GM23338 (cell line): ENCODE measurements around the gene GBX1.

Experiments
- CREB1 ChIP-seq: fragments of 250-450 bp; sonication (Bioruptor Pico); IDR thresholded peaks from 2 replicates; pipeline ENCODE4 v1.5.0; 2020; ENCODE audit warnings: low read depth, mild to moderate bottlenecking, moderate library complexity
- CTCF ChIP-seq, 2 experiments: fragments of 200-600 bp in 1 of 2; sonication (generic) in 1 of 2; conservative IDR thresholded peaks; 2 replicates each; pipeline versions ENCODE4 v1.5.1 to v1.6.1; 2016 to 2017; ENCODE audit warnings: antibody characterized with exemption in 2 of 2, low read depth in 2 of 2, mild to moderate bottlenecking in 2 of 2, moderate library complexity in 1 of 2
- ETS1 ChIP-seq: IDR thresholded peaks from 2 replicates; pipeline ENCODE4 v1.6.1; 2016; ENCODE audit warnings: antibody characterized with exemption
- EZH2 ChIP-seq: fragments of 200-600 bp; sonication (generic); IDR thresholded peaks from one replicate; pipeline ENCODE4 v1.8.0; 2017; ENCODE audit warnings: antibody characterized with exemption, mild to moderate bottlenecking, low read depth; ENCODE audit not compliant: unreplicated experiment
- EZH2phosphoT487 ChIP-seq: fragments of 200-600 bp; sonication (generic); IDR thresholded peaks from one replicate; pipeline ENCODE4 v1.8.1; 2018; ENCODE audit warnings: antibody characterized with exemption; ENCODE audit not compliant: unreplicated experiment
- JUNB ChIP-seq: IDR thresholded peaks from one replicate; pipeline ENCODE4 v1.6.1; 2016; ENCODE audit warnings: antibody characterized with exemption; ENCODE audit not compliant: unreplicated experiment
- NANOG ChIP-seq: IDR thresholded peaks from 2 replicates; pipeline ENCODE4 v1.6.1; 2016; ENCODE audit warnings: antibody characterized with exemption, borderline replicate concordance
- POLR2AphosphoS5 ChIP-seq: IDR thresholded peaks from 2 replicates; pipeline ENCODE4 v1.6.1; 2016; ENCODE audit warnings: antibody characterized with exemption, low read depth
- REST ChIP-seq: IDR thresholded peaks from one replicate; pipeline ENCODE4 v1.6.1; 2018; ENCODE audit warnings: antibody characterized with exemption; ENCODE audit not compliant: unreplicated experiment
- STAT1 ChIP-seq: IDR thresholded peaks from one replicate; pipeline ENCODE4 v1.6.1; 2016; ENCODE audit warnings: antibody characterized with exemption; ENCODE audit not compliant: unreplicated experiment
- ZNF114 ChIP-seq: fragments of 250-450 bp; sonication (Bioruptor Pico); IDR thresholded peaks from 2 replicates; pipeline ENCODE4 v1.5.0; 2020; ENCODE audit warnings: mild to moderate bottlenecking, moderate library complexity
- ZNF331 ChIP-seq: fragments of 250-450 bp; sonication (Bioruptor Pico); IDR thresholded peaks from 2 replicates; pipeline ENCODE4 v1.5.0; 2020; ENCODE audit warnings: low read depth, mild to moderate bottlenecking, moderate library complexity
- ZNF462 ChIP-seq: fragments of 250-450 bp; sonication (Bioruptor Pico); IDR thresholded peaks from 2 replicates; pipeline ENCODE4 v1.5.0; 2020; ENCODE audit warnings: mild to moderate bottlenecking, moderate library complexity

GRCh38 chr7:151175793-151176311 lies 8.4 kb upstream of the GBX1 start:
- TF ChIP-seq CTCF (conservative IDR thresholded peaks at IDR 0.05; ENCODE audit: low read depth in 2 of 2) (peak; percentile 58 to 68), EZH2phosphoT487 (no peak), JUNB (no peak), POLR2AphosphoS5 (no peak), EZH2 (no peak), ETS1 (no peak), CREB1 (CRISPR knock-in tag) (no peak), ZNF114 (CRISPR knock-in tag) (no peak), REST (no peak), STAT1 (no peak), ZNF462 (CRISPR knock-in tag) (no peak), ZNF331 (CRISPR knock-in tag) (no peak), NANOG (no peak)
